Stimulated activated CD8-positive, alpha-beta memory T cell treated with anti-CD3 and anti-CD28 coated beads, Interleukin-4, amount 100 ng/mL, for 24 hours (primary cell): ENCODE results near the gene UXT.
A peak's percentile ranks its signal among the peaks of the same experiment; 100 is the strongest.

Experiments used
- DNase-seq: peaks from one replicate; pipeline ENCODE4 v3.0.0-alpha.2; 2020; ENCODE audit warnings: low read depth

The UXT gene

DNA sequence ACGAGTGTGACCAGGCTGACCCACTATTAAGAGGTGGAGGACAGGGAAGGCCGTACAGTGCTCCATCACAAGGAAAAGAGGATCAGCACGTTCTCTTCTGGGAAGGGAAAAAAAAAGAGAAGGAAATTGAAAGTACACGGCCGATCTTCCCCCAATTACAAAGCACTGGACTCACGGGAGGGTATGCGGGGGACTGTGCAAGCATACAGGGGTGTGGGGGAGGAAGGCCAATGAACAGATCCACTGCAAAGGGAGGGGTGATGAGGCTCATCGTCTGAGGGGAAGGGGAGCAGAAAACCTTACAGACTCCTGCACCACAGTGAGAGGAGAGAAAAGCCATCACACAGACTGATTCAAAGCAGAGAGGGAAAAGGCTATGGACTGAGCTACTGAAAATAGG is 9.7 kb downstream of the UXT start:
- DNase-seq, result no peak

GRCh38 chrX:47648376-47648775 is 10.6 kb downstream of the UXT start:
- no peak for DNase-seq

DNA sequence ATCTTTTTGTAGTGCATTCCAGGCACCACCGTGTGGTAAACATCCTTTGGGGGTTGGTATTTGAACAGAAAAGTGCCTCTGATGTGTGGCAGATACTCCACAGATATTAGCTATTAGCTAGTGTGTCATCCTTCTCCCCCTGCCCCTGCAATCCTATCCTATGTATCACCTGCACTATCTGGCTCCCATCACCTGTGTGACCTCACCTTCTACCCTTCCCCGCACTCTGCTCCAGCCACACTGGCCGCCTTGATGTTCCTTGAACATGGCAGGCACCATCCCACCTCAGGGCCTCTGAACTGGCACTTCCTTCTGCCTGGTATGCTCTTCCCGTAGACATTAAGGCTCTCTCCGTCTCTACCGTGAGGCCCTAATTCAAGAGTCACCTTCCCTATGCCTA is 12.3 kb downstream of the UXT start:
- no peak for DNase-seq

DNA sequence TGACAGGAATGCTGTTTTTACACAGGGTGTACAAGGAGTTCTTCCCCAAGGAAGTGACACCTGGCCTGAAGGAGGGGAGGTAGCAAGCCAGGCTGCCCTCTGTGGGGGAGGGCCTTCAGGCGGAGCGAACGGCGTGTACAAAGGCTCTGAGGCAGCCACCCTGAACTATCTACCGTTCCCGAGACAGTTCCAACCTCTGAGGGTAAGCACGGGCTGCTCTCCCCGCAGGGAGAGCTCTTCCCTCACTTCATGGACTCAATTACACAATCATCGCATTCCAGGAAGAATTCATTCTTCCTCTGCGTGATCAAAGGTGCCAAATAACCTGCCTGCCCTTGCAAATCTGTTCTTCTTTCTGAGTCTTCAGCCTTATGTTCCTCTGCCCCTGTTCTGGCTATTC is 13.4 kb downstream of the UXT start:
- no peak for DNase-seq

GRCh38 chrX:47644557-47645091 is 14.4 kb downstream of the UXT start:
- no peak for DNase-seq

DNA sequence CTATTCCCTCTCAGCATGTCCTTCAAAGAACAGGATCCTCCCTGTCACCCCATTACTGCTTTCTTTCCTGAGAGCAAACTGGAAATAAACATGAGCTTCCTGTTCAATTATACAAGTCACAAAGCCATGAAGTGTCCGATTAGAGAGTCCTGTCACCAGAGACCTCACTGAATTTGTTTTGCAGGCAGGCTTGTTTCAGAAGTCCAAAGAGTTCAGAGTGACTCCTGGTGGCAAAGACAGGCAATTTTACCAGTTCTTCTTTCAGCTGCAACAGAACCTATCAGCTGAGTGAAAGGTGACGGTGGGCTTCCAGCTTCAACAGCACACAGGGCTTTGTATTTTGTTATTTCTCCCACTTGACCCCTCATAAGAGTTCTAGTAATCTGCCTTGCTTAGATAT is 15.1 kb downstream of the UXT start:
- DNase-seq, result no peak

DNA sequence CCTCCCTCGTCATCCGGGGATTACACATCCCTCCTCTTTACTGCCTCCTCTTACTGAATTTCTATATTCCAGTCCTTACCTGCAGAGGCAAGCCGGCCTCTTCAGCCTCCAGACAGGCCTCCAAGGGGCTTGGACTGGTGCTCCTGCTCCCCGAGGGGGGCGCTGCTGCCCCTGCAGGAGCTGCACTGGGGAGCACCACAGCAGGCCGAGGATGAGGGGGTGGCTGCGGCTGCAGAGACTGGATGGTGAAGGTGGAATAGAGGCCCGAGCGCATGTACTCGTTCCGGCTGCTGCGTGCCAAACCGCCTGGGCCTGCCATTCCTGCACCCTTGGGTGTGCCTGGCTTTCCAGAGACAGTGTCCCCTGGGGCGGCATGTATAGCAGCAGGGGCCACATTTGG is 20.2 kb downstream of the UXT start:
- no peak for DNase-seq

- no peak for DNase-seq
These were observed 21.3 kb downstream of the UXT start for GRCh38 chrX:47637546-47638195.

GRCh38 chrX:47634871-47635575 is 24.0 kb downstream of the UXT start:
- no peak for DNase-seq

DNA sequence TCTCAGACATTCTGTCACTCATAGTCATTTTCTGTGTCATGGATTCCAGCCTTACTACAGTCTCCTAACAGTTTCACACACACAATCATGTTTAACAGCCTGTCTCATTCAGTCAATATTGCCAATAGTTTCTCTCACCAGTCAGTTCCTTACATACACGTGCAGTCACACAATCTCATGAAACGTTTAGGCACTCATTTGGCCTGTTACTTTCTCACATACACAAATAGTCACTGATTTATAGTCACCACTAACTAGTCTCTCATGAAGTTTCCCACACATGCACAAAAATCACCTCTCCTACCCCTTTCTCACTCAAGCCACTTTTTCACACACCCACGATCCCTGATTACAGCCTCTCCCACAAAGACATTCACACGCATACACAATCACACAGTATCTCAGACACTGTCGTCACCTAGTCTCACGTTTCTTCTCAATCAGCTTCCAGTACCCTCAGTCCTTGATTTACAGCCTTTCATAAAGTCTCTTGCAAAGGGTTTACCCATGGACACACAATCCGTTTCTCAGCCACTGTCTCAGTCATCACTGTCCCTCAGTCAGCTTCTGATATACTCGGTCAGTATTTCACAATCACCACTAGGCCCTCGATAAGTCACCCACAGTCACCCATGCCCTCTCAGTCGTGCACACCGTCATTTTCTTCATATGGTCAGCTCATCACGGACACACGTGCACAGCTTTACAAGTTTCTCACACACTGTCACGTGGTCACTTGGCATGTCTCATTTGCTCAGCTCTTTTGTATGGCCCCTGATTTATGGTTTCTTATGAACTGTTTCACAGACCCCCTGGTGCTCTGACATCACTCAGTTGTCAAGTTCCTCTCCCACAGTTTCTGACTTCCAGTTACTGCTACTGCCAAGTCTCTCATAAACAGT is 25.0 kb downstream of the UXT start:
- no peak for DNase-seq

DNA sequence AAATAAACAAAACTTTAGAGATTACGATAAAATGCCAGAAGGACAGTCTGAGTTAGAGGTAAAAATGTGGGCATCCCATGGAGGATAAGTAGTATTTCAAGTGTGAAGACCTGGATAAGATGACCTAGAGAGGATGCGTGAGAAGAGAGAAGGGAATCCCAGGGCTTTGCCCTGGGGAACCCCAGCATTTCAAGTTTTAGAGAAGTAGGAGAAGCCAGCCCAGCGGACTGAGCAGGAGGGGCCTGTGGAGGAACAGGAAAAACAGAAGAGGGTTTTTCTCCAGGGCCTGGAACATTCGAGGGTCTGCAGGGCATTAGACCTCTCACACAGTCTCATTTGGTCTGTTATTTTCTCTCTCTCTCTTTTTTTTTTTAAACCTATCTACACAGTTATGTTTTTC is 26.3 kb downstream of the UXT start:
- no peak for DNase-seq

GRCh38 chrX:47631676-47632075 is 27.3 kb downstream of the UXT start:
- DNase-seq, result no peak

- no peak for DNase-seq
These were observed 29.4 kb downstream of the UXT start, which contains the start of gene CFP for GRCh38 chrX:47629419-47630200. TSS of gene CFP (minus strand) at chrX:47629930. CDS start at chrX:47629844, 86 bp downstream.

DNA sequence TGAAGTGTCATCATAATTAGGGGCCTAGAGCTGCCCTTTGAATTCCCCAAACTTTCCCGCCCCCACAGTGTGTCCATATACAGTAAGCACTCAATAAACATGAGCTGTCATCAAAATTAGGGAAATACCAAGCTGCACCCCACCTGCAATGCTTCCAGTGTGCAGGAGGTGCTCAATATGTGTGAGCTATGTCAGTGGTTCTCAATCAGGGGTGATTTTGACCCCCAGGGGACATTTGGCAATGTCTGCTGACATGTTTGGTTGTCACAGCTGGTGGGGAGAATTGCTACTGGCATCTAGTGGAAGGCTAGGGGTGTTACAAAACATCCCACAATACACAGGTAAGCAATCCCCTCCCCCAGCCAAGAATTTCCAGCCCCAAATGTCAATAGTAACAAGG is 30.0 kb downstream of the UXT start:
- no peak for DNase-seq

- no peak for DNase-seq
These were observed 33.6 kb downstream of the UXT start for GRCh38 chrX:47625365-47625764.

DNA sequence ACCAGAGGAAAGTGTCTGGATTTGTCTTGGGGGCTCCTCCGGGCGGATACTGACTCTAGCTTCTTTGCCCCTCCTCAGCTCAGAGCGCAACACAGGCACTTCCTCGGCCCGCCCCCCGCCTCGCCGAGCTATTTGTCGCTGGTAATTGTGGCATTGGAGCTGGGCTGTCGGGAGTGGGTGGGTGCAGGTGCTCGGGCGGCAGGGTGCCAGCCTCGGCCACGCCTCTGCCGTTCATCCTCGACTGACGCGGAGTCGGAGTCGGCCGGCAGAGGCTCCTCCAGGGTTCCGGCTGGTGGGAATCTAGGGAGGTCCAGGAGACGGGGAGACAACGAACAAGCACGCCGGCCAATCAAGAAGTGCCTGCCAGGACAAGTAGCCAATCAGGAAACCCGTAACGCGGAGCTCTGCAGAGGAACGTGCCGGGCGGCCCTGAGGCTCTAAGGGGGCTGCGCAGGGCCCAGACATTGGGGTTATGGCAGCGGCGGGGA is 35.4 kb downstream of the UXT start:
- DNase-seq, result no peak

DNA sequence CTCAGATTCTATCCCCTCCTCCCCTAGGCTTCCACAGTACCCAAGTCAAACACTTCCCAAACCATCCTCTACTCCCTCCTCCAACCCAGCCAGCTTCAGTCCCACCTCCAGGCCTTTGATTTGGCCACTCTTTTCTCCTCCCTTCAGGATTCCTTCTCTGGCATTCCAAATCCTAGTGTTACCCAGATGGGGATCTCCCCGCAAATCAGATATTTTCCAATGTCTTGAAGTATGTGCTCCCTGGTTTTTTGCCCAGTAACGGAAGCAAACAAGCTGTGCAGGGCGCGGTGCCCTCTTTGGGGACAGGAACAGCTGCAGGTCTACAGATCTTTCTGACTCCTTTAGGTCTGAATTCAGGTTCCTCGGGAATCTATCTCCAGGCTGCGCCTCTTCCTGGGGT is 37.1 kb downstream of the UXT start:
- no peak for DNase-seq

DNA sequence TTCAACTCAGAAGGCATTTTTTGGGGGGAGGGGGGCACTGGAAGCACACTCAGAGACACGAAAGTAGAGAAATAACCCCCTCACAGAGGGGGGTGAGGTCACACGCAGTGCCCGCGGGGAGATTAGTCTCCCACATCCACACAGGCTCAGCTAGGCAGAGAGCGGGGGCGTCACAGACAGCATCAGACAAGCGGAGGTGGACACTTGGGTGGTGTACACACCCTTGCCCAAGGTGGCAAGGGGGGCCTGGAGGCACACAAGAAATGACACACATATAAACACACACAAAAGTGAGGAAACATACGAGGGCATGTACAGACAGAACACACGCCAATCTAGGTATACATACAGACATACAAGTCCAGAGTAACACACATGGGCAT is 38.7 kb downstream of the UXT start:
- no peak for DNase-seq

DNA sequence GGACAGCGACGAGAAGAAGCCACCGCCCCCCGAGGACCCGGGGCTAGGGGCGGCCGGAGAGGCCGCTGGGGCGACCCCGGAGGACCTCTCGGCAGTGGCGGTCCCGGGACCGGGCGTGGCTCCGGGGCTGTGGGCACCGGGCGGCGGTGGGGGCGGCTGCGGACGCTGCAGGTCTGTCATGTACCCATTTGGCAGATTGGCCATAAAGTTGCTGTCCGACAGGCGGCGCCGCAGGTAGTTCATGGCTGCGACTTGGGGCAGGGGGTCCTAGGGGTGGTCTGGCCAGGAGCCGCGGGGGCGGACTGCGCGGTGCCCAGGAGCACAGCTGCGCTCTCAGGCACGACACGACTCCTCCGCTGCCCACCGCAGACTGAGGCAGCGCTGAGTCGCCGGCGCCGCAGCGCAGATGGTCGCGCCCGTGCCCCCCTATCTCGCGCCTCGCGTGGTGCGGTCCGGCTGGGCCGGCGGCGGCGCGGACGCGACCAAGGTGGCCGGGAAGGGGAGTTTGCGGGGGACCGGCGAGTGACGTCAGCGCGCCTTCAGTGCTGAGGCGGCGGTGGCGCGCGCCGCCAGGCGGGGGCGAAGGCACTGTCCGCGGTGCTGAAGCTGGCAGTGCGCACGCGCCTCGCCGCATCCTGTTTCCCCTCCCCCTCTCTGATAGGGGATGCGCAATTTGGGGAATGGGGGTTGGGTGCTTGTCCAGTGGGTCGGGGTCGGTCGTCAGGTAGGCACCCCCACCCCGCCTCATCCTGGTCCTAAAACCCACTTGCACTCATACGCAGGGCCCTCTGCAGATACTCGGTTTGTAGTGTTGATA is 39.3 kb downstream of the UXT start, which contains the start of gene SYN1:
Gene SYN1, minus strand, starts transcription at position 372 of the 817 bp plus-strand sequence. Its CDS starts 129 bp downstream, at position 243.
- peak; percentile 70 for DNase-seq

- no peak for DNase-seq
These were observed 40.0 kb downstream of the UXT start for GRCh38 chrX:47618923-47619485.
